CD4-positive, alpha-beta T cell treated with Interleukin-6 for 4 hours (primary cell): ENCODE data around the gene IFI27L2.

ENCODE experiments used
- DNase-seq: peaks from one replicate; pipeline ENCODE4 v3.0.0-alpha.2; 2020; ENCODE audit warnings: mixed read lengths

IFI27L2 gene

DNA sequence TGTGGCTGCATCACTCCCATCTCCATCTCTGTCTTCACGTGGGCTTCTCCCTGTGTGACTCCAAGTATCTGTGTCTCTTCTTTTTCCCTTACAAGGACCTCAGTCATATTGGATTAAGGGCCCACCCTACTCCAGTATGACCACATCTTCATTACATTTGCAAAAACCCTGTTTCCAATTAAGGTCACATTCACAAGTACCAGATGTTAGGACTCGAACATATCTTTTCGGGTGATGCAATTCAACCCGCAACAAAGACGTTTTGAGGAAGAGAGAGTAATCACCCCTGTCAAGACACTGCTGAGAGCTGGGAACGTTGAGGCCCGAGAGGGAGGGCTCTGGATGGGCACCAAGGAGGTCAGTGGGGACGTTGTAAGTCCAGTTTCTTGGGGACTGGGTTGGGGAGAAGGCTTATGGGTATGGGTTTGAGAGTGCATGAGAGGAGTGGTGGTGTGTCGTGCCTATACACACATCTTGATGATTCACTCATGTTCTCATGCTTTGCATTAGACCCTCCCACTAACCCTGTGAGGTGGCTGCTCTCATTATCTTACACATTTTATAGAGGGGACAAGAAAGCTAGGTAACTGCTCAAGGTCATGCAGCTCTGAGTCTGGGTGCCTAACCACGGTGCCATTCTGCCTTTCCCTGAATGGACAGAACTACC, 30.9 kb downstream of the IFI27L2 start:
- no peak for DNase-seq

DNA sequence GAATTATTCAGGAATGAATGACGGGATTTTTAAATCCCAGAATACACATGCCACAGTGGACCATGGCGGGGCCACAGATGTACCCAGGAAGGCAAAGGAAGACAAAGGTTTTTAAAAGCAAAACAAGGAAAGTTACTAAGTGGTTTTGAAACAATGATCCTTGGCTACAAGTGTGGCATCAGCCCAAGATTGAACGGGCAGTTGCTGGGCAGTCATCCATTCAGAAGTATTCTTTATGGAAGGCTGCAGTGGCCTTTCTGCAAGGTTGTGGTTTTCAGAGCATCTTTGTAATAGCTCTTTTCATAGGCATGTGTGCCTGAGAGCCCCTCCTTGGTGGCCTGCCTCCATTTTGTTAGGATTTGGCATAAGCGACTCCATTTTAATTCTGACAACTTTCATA, 32.3 kb downstream of the IFI27L2 start:
- DNase-seq, result no peak

DNA sequence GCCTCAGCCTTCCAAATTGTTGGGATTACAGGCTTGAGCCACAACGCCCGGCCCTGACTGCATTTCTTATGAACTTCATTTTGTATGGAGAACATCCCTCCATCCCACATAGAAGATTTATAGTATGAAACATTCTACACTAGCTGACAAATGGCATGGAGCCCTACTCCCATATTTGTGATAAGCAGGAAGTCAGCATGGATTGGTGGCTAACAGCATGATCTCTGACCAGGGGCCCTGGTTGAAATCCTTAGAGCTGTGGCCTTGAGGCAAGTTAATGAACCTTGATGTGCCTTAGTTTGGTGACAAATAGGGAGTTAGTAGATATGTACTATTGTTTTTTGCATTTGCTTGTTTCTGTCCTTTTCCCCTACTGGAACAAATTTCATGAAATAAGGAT, 36.0 kb downstream of the IFI27L2 start:
- DNase-seq, result no peak

DNA sequence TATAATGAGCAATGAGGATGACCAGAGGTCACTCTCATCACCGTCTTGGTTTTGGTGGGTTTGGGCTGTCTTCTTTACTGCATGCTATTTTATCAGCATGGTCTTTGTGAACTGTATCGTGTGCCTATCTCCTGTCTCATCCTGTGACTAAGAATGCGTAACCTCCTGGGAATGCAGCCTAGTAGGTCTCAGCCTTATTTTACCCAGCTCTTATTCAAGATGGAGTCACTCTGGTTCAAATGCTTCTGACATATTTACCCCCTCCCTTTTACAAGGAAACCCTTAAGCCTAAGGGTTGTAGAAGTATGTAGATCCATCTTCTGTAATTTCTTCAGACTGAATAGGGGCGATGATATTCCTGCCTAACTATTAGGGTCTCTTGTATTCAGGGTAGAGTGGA, 39.9 kb downstream of the IFI27L2 start:
- DNase-seq, result no peak

DNA sequence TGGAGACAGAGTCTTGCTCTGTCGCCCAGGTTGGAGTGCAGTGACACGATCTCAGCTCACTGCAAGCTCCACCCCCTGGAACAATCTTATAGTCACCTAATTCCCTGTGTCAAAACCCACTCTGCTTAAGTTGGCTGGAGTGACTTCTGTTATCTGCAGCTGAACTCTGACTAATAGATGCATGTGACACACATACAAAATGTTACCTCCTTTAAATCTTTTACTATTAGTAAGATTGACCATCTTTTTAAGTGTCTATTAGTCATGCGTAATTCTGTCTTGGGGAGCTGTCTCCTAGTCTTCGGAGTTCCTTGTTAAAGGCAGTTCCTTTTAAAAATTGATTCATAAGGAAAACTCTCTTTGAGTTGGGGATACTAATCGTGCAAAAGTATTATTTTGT, 40.9 kb downstream of the IFI27L2 start:
- DNase-seq, result no peak

DNA sequence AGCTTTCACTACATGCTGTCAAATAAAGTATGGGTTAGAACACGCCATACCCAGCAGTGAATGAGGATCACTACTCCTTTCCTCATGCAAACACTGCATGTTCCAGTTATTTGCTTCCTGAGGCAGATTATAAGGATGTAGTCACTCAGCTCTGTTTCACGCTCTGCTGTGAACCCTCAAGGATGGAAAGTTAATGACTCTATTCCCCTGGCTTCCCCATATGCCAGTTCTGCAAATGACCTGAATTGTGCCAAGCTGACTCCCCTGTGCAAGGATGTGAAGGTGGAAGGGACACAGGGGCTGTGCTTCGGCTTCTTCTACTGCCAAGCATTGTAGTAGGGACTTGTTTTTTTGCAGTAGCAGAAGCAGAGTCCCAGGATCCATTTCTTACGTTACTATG, 41.5 kb downstream of the IFI27L2 start:
- no peak for DNase-seq

DNA sequence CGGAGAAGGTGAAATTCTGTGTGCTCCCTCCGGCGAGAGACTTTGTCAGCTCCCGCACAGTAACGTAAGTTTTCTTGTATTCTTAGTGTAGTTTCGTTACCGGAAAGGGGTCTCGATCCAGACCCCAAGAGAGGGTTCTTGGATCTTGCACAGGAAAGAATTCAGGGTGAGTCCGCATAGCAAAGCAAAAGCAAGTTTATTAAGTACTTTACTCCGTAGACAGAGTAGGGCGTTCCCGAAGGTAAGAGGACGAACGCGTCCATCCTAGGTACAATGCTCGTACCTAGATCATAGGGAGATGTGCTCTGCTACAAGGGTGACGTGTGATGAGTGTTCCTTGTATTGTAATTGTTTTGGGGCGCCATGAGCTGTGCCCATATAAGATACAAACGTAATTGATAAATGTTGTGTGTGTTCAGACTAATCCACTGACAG, 48.0 kb downstream of the IFI27L2 start:
- no peak for DNase-seq

DNA sequence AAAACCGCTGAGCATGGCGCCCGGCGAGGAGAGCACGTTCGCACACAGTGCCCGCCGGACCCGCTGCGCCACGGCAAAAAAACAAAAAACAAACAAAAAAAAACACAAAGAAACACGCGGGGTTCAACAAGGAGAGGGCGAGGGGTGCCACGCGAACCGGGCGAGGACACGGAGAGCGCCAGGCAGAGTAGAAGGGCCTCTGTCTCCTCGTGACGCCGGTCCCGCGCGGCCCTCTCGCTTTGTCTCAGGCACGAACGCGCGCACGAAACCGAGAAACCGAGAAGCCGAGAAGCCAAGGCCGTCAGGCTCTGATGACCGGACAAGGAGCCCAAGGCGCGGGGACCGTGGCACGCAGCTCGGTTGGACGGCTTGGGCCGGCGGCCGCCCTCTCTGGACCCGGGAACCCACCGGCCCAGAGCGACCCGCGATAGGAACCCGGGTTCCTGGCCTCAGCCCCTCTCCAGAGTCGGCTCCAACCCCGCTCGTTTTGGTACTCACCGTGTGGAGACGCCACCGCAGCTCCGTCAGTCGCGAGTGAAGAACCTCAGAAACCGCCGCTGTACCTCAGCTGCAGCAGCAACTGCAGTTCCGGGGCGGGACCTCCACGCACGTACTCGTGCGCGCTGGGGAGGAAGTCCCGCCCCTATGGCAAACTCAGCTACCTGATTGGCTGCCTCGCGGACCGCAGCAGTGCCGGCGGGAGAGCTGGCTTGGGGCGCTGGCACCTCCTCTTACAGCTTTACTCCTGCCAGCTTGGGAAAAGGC, 48.6 kb downstream of the IFI27L2 start, which contains the start of the genes DDX24 and IFI27L1:
Gene DDX24 (minus strand): TSS at position 582 of the 765 bp plus-strand sequence. CDS start 1,460 bp downstream, outside the sequence.
Gene IFI27L1 (plus strand): TSS at position 690 of the 765 bp plus-strand sequence. CDS start 15,628 bp downstream, outside the sequence.
- DNase-seq, result peak; percentile 98

DNA sequence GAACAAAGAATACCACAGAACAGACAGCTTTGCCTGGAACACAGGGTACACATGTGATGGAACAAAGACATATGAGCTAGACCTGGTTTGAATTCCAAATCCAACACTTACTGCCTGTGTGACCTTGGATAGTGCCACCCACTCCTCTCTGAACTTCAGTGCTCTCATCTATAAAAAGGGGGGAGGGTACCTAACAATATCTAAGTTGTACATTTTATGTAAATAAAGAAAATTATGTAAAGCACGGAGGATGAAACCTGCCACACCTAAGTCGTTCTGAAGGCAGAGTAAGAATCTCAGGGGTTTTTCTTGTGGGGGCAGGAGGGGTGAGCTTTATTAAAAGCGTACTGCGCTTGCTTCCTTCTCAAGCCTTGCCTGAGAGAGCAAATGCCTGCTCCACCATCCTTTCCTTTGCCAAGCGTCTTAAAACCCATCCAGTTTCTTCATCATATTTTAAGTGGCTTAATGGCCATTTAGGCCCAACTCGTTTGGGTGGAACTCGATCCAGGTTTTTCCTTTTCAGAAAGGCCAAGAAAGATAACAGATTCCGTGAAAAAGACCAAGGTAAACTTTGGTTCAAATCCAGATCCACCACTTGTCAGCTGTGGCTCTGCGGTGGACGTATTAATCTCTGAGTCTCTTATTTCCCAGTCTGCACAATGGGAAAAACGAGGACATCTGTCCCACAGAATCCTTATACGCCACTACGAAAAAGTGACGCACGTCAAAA, 49.3 kb downstream of the IFI27L2 start:
- DNase-seq, result peak; percentile 21

DNA sequence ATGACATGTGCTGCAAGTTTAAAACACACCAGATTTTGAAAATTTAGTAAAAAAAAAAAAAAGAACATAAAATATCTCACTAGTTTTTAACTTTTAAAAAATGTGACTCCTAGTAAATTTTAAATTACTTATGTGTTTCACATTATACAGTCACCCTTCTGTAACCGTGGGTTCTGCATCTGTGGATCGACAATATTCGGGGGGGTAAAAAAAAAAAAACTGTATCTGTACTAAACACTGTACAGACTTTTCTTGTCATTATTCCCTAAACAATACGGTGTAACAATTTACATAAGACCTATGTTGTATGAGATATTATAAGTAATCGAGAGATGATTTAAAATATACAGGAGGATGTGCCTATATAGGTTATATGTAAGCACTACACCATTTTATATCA, 51.6 kb downstream of the IFI27L2 start:
- DNase-seq, result no peak
